ENCODE measurements around the gene LSG1.

GRCh38 chr3:194688200-194688740 is 16.3 kb upstream of the LSG1 start:
- no peak for TF ChIP-seq EZH2phosphoT487 (IDR thresholded peaks at IDR 0.05; ENCODE audit: insufficient read depth, low read depth)
- TF ChIP-seq EZH2 (IDR thresholded peaks at IDR 0.05; ENCODE audit: insufficient read depth, poor library complexity, severe bottlenecking), result no peak

Data from GM23248 (cell line).